OCI-LY3 (cell line): ENCODE results near the gene FKBP10.

Experiments used
- H2AFZ ChIP-seq: fragments of 200-600, 300-600 bp; shearing (Covaris generic); 2 replicates; pipeline ENCODE4 v1.6.0; 2014; ENCODE audit warnings: antibody characterized with exemption, low read depth, low read length
- H3K27ac ChIP-seq: fragments of 200-600, 300-600 bp; sonication (generic); 2 replicates; pipeline ENCODE4 v1.5.1; 2014; ENCODE audit warnings: mild to moderate bottlenecking, low read length, moderate library complexity, mixed read lengths
- H3K27me3 ChIP-seq: fragments of 200-600, 300-600 bp; sonication (generic); 2 replicates; pipeline ENCODE4 v1.6.1; 2014; ENCODE audit warnings: low read depth, low read length, mixed read lengths
- H3K36me3 ChIP-seq: fragments of 200-600, 300-600 bp; sonication (generic); replicated peaks from 2 replicates; pipeline ENCODE3; 2014; ENCODE audit warnings: low read depth, low read length, mixed read lengths
- H3K4me1 ChIP-seq: fragments of 300-600, 200-600 bp; sonication (generic); 2 replicates; pipeline ENCODE4 v1.6.1; 2014; ENCODE audit warnings: low read length, mixed read lengths
- H3K4me2 ChIP-seq: fragments of 200-600, 300-600 bp; sonication (generic); 2 replicates; pipeline ENCODE4 v1.6.1; 2014; ENCODE audit warnings: low read length, mixed read lengths
- H3K4me3 ChIP-seq: fragments of 300-600, 200-600 bp; sonication (generic); 2 replicates; pipeline ENCODE4 v1.5.1; 2014; ENCODE audit warnings: antibody characterized with exemption, mild to moderate bottlenecking, low read length, moderate library complexity
- H3K79me2 ChIP-seq: fragments of 300-600, 200-600 bp; shearing (Covaris generic); 2 replicates; pipeline ENCODE4 v1.6.1; 2014; ENCODE audit warnings: mild to moderate bottlenecking, low read length, mixed read lengths
- H3K9ac ChIP-seq: fragments of 300-600, 200-600 bp; shearing (Covaris generic); 2 replicates; pipeline ENCODE4 v1.6.0; 2014; ENCODE audit warnings: mild to moderate bottlenecking, low read length, moderate library complexity
- H3K9me3 ChIP-seq: fragments of 200-600, 300-600 bp; shearing (Covaris generic); 2 replicates; pipeline ENCODE4 v1.6.1; 2014; ENCODE audit warnings: low read length, mixed read lengths; ENCODE audit not compliant: insufficient read depth
- H4K20me1 ChIP-seq: fragments of 200-600, 300-600 bp; sonication (generic); 2 replicates; pipeline ENCODE4 v1.6.1; 2016; ENCODE audit warnings: low read length, mixed read lengths; ENCODE audit not compliant: insufficient read depth
- EZH2phosphoT487 ChIP-seq: fragments of 200-600 bp; shearing (Covaris generic); IDR thresholded peaks from 2 replicates; pipeline ENCODE4 v1.6.1; 2018; ENCODE audit warnings: antibody characterized with exemption, mixed run types, low read depth
- TF ChIP-seq, protein P1 (sequence below): fragments of 200-600, 300-600 bp; sonication (generic); IDR thresholded peaks from 2 replicates; pipeline ENCODE4 v1.5.1; 2014; ENCODE audit warnings: antibody characterized with exemption, low read length, low read depth

FKBP10 gene

DNA sequence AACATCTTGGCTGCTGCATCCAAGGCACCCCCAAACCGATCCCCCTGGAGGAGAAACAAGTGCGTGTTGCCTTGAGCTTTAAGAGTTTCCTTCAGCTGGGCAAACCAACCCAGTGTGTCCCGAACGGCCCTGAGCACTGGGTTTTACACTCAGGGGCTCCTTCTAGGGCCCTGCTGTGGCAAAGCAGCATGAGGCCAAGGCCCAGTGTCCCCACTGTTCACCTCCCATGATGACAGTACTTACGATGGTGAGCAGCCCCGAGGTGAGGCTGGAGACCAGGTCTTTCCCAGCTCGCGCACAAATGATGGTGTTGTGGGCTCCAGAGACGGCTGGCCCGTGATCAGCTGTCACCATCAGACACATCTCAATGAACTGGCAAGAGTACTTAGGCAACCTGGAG lies 59.0 kb downstream of the FKBP10 start:
- Histone ChIP-seq H3K9me3 (no peaks in the 10 kb centered on the region), H3K36me3 (peaks cover 55% of the 10 kb centered on the region), H3K79me2 (no peaks in the 10 kb centered on the region), H3K4me3 (no peak overlapping the region), H3K9ac (no peak overlapping the region), H3K4me1 (no peaks in the 10 kb centered on the region), H3K27ac (no peak overlapping the region), H4K20me1 (no peaks in the 10 kb centered on the region), H3K4me2 (no peak overlapping the region), H2AFZ (no peak overlapping the region), H3K27me3 (no peaks in the 10 kb centered on the region)
- TF ChIP-seq, protein P1, sequence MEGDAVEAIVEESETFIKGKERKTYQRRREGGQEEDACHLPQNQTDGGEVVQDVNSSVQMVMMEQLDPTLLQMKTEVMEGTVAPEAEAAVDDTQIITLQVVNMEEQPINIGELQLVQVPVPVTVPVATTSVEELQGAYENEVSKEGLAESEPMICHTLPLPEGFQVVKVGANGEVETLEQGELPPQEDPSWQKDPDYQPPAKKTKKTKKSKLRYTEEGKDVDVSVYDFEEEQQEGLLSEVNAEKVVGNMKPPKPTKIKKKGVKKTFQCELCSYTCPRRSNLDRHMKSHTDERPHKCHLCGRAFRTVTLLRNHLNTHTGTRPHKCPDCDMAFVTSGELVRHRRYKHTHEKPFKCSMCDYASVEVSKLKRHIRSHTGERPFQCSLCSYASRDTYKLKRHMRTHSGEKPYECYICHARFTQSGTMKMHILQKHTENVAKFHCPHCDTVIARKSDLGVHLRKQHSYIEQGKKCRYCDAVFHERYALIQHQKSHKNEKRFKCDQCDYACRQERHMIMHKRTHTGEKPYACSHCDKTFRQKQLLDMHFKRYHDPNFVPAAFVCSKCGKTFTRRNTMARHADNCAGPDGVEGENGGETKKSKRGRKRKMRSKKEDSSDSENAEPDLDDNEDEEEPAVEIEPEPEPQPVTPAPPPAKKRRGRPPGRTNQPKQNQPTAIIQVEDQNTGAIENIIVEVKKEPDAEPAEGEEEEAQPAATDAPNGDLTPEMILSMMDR, result no peak
- TF ChIP-seq EZH2phosphoT487, result no peak
